Thyroid gland (tissue), 4 donors: ENCODE measurements around the gene ETV6.

Source experiments
- POLR2A ChIP-seq, 2 donors: fragments of 450-650 bp; IDR thresholded peaks; one replicate each; pipeline ENCODE4 v1.6.1; 2017; ENCODE audit warnings: antibody characterized with exemption in 2 of 2, mild to moderate bottlenecking in 2 of 2, moderate library complexity in 1 of 2
- TF ChIP-seq, protein P1 (sequence below), 6 experiments: fragments of 200-600 bp in 3 of 6; fragments of 450-650 bp in 3 of 6; sonication (generic) in 3 of 6; IDR thresholded peaks; one replicate each; pipeline ENCODE4 v1.5.1; 2016 to 2019; ENCODE audit warnings: antibody characterized with exemption in 6 of 6, mild to moderate bottlenecking in 2 of 6, inconsistent platforms in 1 of 6, moderate library complexity in 1 of 6

DNA sequence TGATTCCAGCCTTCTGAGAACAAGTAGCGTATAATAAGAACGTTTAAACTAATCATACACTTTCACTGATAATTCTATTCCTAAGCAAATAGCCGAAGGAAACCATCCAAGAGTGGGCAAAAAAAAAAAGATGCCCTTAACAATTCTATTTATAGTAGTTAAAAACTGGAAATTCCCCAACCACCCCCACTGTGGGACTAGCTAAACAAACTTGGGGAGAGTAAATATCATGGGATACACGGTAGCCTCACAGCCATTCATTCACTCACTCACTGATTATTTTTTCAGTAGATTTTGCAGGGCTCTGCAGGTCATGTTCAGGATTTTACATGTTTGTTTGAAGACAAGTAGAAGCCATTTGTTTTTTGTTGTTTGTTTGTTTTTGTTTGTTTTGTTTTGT lies 197.0 kb downstream of the ETV6 start:
- TF ChIP-seq, protein P1, sequence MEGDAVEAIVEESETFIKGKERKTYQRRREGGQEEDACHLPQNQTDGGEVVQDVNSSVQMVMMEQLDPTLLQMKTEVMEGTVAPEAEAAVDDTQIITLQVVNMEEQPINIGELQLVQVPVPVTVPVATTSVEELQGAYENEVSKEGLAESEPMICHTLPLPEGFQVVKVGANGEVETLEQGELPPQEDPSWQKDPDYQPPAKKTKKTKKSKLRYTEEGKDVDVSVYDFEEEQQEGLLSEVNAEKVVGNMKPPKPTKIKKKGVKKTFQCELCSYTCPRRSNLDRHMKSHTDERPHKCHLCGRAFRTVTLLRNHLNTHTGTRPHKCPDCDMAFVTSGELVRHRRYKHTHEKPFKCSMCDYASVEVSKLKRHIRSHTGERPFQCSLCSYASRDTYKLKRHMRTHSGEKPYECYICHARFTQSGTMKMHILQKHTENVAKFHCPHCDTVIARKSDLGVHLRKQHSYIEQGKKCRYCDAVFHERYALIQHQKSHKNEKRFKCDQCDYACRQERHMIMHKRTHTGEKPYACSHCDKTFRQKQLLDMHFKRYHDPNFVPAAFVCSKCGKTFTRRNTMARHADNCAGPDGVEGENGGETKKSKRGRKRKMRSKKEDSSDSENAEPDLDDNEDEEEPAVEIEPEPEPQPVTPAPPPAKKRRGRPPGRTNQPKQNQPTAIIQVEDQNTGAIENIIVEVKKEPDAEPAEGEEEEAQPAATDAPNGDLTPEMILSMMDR (IDR thresholded peaks at IDR 0.05) = no peak
- TF ChIP-seq POLR2A (IDR thresholded peaks at IDR 0.05) = no peak
